ENCODE results near the gene NRG4.
"Not testable (repeated sequence)": the region's sequence is repeated elsewhere in the genome, so short reads cannot be mapped to it uniquely, and the experiment has no call there.

The NRG4 gene, protein sequence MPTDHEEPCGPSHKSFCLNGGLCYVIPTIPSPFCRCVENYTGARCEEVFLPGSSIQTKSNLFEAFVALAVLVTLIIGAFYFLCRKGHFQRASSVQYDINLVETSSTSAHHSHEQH

GRCh38 chr15:76011627-76012551 lies at the start of gene NRG4:
TSS of gene NRG4 (minus strand) at chr15:76012424. CDS start at chr15:76011230, 1,194 bp downstream.
- DNase-seq (ENCODE audit: low read depth in 2 of 2), result no peak

DNA sequence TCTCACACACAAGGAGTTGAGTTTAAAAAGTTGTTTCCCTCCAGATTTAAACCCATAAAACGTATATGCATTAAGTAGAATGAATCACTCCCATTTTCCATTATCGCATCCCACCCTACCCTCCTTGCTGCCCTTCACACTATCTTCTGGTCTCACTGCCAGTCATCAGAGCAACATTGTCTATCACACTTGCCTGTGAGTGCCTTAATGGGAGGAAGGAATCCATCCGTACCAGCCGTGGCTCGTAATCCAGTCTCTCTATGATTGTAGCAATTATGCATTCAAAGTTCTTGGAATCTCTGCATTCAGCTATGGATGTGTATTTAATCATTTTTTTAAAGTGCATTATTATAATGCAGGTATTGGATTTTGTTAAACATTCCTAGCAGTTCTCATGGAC lies 49.5 kb upstream of the NRG4 start:
- no peak for DNase-seq (ENCODE audit: low read depth in 2 of 2)

DNA sequence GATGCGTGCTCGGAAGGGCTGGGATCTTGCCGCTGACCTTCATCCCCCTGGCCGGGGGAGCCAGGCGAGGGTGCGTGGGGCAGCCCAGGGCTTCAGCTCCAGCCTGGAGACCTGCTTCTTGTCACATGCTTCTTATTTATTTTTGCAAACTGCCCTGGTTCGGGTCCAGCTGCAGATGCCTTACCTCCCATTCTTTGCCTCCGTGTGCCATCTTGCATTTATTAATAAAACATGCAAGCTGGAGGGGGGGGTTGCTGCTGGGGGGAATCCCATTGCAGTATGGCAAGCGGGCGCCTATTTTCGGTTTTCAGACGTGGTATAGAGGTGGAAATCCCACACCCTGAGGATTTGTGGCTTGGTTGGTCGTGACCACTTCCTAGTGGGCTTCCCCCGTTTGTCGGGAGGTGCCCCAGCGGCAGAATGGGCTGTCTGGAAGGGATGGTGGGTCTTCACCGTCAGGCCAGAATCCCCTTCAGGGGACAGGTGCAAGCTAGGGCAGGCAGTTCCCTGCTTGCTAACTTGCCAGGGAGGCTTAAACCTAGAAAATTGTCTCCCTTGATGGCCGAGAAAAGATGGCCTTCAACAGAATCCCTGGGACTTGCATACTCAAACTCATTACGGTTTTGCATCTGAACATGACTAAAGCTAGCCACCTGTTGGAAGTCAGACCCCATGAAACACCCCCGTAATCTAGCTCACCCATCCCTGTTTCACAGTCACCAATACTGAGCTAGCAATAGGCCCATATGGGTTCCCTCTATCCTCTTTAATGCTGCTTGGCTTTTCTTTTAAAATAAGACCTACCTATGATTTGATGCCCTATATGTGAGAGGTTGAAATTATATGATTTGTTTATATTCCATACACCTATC lies 48.1 kb upstream of the NRG4 start:
- DNase-seq (ENCODE audit: low read depth in 2 of 2), result no peak

- DNase-seq (ENCODE audit: low read depth in 2 of 2), result no peak
Measured at GRCh38 chr15:76059320-76060117, 47.3 kb upstream of the NRG4 start, which contains the start of gene TMEM266. TSS of gene TMEM266 (plus strand) at chr15:76059985. CDS start at chr15:76134264, 74,279 bp downstream.

- no peak for DNase-seq (ENCODE audit: low read depth in 2 of 2)
Measured at GRCh38 chr15:76058714-76059319, 46.6 kb upstream of the NRG4 start.

DNA sequence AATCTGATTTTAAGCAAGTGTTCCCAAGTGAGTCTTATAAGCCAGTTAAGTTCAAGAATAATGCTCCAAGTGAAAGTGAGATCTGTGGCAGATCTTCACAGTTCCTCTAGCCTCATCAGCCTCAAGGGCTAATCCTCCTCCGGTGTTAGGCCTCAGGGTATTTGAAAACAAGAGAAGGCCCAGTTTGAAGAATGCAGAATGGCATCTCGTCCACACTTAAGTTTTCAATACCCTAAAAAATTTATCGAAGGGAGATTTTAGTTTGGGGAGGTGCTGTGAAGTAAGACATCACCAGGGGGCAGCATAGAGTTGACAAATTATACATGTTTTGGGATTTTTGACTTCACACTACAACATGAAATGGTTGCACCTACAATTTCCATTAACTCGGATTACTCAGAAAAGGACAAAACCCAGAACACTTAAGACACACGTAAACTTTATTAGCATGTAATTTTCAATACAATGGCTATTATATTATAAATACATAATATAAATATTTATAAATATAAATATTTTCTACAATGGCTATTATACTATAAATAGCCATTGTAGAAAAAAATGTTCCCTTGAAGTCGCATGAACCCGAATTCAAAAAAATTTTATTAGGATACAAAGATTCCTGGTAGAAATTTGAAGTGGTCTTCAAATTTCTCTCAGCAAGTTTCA lies 45.2 kb upstream of the NRG4 start:
- DNase-seq (ENCODE audit: low read depth in 2 of 2), result no peak

DNA sequence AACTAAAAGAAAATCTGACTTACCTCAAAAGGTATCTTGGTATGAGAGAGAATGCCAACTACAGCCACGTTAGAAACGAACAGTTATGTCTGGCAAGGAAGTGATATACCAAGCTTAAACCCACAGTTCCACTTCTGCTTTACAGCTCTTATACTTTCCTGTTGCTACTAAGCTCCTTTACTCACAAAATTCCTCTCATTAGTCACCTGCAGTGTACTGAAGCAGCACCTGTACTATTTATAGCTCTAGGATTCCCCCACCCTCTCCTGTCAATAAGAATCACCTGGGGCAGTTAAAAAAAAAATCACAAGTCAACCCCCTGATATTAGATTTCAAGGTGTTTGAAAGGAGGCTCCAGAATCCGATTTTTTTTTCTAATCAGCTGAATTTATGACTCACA lies 44.7 kb upstream of the NRG4 start:
- no peak for DNase-seq (ENCODE audit: low read depth in 2 of 2)

GRCh38 chr15:76054201-76054600 lies 42.0 kb upstream of the NRG4 start:
- not testable (repeated sequence) for DNase-seq (ENCODE audit: low read depth in 2 of 2)

GRCh38 chr15:76038512-76038911 lies 26.3 kb upstream of the NRG4 start:
- no peak for DNase-seq (ENCODE audit: low read depth in 2 of 2)

DNA sequence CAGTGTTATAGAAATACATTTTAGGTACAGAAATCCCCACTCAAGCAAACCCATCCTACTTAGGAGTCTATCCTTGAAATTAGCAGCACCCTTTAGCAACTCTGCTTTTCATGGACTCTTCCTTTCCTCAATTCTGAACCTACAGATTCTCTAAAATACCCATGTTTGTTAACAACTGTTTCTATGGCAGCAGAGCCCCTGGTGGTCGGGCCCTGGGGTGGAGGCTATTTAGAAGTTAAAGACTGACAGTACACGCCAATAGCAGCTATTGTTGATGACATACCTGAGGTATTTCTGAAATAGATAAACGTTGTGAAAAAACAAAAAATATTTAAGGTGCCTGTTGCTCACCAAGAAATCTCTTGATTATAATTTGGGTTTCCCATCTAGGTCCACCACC lies 23.4 kb upstream of the NRG4 start:
- DNase-seq (ENCODE audit: low read depth in 2 of 2), result no peak

DNA sequence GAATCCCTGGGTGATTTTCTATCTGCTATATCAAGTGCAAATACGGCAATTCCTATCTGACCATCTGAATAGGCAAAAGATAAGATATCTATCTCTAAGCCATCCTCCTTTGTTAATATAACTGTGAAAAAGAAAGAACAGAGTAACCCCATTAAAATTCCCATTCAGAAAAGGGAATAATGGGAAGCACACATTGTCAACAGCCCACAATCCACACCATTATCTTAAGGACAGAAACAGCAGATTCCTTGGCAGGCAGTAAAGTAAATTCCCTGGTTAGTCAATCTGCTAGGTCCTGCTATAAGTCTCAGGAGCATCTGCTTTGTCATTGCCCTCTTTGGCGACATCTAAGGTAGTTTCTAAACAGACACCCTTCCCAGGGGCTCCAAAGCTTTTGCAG lies 21.9 kb upstream of the NRG4 start:
- DNase-seq (ENCODE audit: low read depth in 2 of 2), result no peak

- no peak for DNase-seq (ENCODE audit: low read depth in 2 of 2)
Measured at GRCh38 chr15:76033438-76033837, 21.2 kb upstream of the NRG4 start.

DNA sequence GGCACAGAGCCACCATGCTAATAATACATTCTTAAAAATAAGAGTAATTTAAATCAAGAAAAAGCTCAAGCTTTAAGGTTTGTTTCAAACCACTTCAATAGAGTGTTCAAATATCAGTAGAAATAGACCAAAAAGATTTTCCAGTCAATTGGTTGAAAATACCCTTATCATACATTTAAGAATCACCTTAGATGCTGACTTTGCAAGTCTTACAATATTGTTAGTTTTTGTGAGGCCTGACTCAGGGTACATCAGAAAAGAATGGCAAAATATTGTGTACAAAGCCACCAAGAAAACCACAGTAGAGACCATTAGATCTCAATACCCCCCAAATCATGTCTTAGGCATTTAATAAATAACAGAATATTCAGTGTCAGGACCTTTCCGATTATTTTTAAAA lies 19.8 kb upstream of the NRG4 start:
- DNase-seq (ENCODE audit: low read depth in 2 of 2), result no peak

DNA sequence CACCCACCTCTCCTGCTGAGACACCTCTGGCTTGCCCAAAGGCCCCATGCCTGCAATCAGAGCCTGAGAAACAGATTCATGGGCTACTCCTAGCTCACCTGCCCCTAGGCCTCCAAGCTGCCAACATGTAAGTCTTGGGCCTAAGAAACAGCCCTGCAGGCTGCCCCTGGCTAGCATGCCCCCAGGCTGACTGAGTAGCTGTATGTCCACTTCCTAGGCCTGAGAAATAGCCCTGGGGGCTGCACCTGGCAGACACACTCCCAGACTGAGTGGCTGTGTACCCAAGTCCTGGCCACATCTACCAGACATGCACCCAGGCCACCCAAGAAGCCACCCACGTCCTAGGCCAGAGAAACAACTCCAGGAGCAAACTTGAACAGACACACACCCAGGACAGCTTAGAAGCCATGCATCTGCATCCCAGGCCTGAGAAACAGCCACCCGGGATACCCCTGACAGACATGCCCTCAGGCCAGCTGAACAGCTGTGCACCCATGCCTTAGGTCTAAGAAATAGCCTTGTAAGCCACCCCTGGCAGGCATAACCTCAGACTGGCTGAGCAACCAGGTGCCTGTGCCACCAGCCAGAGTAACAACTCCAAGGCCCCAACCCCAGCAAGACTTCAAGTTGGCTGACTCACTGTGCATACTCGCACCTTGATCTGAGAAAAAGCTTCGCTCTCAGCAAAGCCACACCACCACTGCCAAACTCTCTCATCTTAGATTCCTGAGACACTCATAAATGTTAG lies 12.0 kb upstream of the NRG4 start:
- DNase-seq (ENCODE audit: low read depth in 2 of 2), result no peak

DNA sequence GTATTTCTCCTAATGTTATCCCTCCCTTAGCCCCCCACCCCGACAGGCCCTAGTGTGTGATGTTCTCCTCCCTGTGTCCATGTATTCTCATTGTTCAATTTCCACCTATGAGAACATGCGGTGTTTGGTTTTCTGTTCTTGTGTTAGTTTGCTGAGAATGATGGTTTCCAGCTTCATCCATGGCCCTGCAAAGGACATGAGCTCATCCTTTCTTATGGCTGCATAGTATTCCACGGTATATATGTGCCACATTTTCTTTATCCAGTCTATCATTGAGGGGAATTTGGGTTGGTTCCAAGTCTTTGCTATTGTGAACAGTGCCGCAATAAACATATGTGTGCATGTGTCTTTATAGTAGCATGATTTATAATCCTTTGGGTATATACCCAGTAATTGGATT lies 1.2 kb upstream of the NRG4 start:
- not testable (repeated sequence) for DNase-seq (ENCODE audit: low read depth in 2 of 2)

- no peak for DNase-seq (ENCODE audit: low read depth in 2 of 2)
Measured at GRCh38 chr15:76010613-76011012, 1.6 kb downstream of the NRG4 start.

GRCh38 chr15:76006136-76006778 lies 6.0 kb downstream of the NRG4 start:
- no peak for DNase-seq (ENCODE audit: low read depth in 2 of 2)

GRCh38 chr15:76003364-76003763 lies 8.9 kb downstream of the NRG4 start:
- no peak for DNase-seq (ENCODE audit: low read depth in 2 of 2)

- DNase-seq (ENCODE audit: low read depth in 2 of 2), result no peak
Measured at GRCh38 chr15:75995611-75996010, 16.6 kb downstream of the NRG4 start.
